ENCODE measurements around the gene GAB2.

Gene GAB2

DNA sequence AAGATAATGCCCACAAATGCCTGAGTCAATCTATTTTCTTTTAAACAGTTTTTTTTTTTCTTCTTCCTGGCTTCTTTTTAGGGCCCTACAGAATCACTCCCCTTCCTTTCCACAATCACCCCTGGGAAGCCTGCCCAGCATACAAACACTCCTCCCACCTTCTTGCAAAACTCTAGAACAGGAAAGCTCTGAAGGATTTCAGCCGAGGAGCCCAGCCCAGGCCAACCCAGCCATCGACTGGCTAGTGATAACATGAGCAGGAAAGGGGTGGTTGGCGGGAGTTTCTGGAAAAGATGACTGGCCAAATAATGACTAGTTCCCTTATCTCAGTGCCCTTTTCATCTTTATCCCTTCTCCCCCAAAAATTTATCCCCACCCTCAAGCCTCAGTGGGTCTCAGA is 160.7 kb downstream of the GAB2 start:
- H3K27ac ChIP-seq = no peak overlapping the region

DNA sequence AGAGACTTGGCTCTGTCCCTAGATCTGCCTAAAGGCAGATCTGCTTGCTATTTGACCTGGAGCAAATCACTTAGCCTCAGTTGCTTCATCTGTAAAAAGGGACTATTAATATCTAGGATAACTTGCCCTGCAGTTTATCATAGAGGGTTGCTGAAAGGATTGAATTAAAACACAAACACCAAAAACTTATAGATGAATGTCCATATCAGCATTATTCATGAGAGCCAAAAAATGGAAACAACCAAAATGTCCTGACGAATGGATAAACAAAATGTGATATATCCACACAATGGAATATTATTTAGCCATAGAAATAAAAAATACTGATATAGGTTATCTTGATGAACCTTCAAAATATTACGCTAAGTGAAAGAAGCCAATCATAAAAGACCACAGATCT is 161.7 kb downstream of the GAB2 start:
- no peak for TF ChIP-seq Cebpa-rat (IDR thresholded peaks at IDR 0.05)
- Histone ChIP-seq H4K20me1 (peaks cover 99% of the 10 kb centered on the region), H3K4me1 (no peaks in the 10 kb centered on the region), H3K4me3 (no peak overlapping the region), H3K36me3 (peaks cover 51% of the 10 kb centered on the region), H3K4me2 (no peak overlapping the region), H3K27me3 (no peaks in the 10 kb centered on the region), H3K9ac (no peak overlapping the region), H3K9me3 (no peaks in the 10 kb centered on the region), H3K27ac (no peak overlapping the region)

More for the DNA sequence above, 160.7 kb downstream of the GAB2 start:
- Histone ChIP-seq H3K36me3 (peaks cover 58% of the 10 kb centered on the region), H3K4me1 (no peaks in the 10 kb centered on the region), H3K4me3 (no peak overlapping the region), H3K9ac (no peak overlapping the region), H3K27me3 (no peaks in the 10 kb centered on the region), H3K9me3 (no peaks in the 10 kb centered on the region), H4K20me1 (peaks cover 99% of the 10 kb centered on the region), H3K4me2 (no peak overlapping the region)
- no peak for TF ChIP-seq Cebpa-rat (IDR thresholded peaks at IDR 0.05)

DNA sequence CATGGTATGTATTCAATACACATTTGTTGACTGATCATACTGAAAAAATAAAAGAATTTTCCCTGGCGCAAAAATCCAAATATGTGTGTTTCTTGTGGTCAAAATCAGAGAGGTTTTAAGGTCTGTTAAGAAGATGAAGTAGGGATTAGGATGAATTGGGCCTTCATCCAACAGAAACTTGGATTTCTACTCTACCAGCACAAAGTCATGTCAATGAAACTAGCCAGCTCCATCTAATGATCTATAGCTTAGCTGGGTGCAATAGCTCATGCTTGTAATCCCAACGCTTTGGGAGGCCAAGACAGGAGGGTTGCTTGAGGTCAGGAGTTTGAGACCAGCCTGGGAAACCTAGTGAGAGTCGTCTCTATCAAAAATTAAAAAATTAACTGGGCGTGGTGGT is 163.4 kb downstream of the GAB2 start:
- Histone ChIP-seq H3K4me2 (no peak overlapping the region), H3K27me3 (no peaks in the 10 kb centered on the region), H3K9ac (no peak overlapping the region), H3K27ac (no peak overlapping the region), H4K20me1 (peaks cover 94% of the 10 kb centered on the region), H3K4me3 (no peak overlapping the region), H3K9me3 (no peaks in the 10 kb centered on the region), H3K4me1 (no peaks in the 10 kb centered on the region), H3K36me3 (peaks cover 67% of the 10 kb centered on the region)
- no peak for TF ChIP-seq Cebpa-rat (IDR thresholded peaks at IDR 0.05)

DNA sequence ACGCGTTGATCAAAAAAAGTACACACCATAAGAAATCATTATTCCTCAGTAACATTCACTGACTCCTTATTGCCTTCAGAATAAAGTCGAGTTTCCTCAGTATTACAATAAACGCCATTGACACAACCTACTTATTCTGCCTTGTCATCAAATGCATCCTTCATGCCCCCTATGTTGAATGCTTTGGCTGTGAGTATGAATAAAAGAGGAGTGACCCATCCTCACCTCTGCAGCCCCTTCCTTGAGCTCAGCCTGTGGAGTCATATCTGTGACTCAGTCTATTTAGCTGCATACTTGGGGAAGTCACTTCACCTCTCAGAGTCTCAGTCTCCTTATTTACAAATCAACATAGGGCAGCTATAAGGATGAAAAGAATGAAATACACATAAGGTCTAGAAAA is 163.8 kb downstream of the GAB2 start:
- Histone ChIP-seq H3K4me2 (no peak overlapping the region), H3K27me3 (no peaks in the 10 kb centered on the region), H3K36me3 (peaks cover 72% of the 10 kb centered on the region), H3K27ac (no peak overlapping the region), H4K20me1 (peaks cover 89% of the 10 kb centered on the region), H3K4me3 (no peak overlapping the region), H3K9ac (no peak overlapping the region), H3K9me3 (no peaks in the 10 kb centered on the region), H3K4me1 (no peaks in the 10 kb centered on the region)
- TF ChIP-seq Cebpa-rat (IDR thresholded peaks at IDR 0.05) = no peak

DNA sequence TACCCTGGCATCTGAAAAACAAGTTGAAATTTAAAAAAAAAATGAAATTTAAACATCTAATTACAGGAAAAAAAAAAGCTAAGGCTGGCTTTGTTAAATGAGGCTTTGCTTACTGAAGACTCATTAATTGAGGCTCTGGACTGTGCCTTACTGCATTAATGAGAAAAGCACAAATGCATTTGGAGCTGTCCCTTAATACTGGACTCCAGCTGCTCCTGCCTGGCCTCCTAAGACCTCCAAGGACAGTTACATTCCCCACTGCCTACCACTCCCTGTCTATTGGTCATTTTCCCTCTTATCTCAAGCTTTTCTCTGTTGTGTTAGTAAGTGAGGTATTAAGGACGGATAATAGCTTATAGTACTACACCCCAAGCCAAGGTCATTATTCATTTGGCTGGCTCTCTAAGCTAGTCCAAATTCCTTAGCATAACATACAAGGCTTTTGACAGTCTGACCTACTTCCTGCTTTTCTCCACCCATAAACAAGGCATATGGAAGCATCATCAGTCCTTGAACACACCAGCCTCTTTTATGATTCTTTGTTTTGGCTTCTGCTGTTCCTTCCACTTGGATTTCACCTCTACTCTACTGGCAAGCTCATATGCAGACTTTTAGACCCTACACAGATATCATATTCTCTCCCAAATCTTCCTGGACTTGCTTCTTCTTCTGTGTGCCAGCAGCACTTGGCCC is 166.4 kb downstream of the GAB2 start:
- TF ChIP-seq Cebpa-rat (IDR thresholded peaks at IDR 0.05) = no peak
- Histone ChIP-seq H3K27me3 (no peaks in the 10 kb centered on the region), H3K9ac (no peak overlapping the region), H4K20me1 (peaks cover 63% of the 10 kb centered on the region), H3K4me3 (no peak overlapping the region), H3K27ac (no peak overlapping the region), H3K36me3 (peaks cover 78% of the 10 kb centered on the region), H3K4me1 (no peaks in the 10 kb centered on the region), H3K4me2 (no peak overlapping the region), H3K9me3 (peaks cover 8% of the 10 kb centered on the region)

DNA sequence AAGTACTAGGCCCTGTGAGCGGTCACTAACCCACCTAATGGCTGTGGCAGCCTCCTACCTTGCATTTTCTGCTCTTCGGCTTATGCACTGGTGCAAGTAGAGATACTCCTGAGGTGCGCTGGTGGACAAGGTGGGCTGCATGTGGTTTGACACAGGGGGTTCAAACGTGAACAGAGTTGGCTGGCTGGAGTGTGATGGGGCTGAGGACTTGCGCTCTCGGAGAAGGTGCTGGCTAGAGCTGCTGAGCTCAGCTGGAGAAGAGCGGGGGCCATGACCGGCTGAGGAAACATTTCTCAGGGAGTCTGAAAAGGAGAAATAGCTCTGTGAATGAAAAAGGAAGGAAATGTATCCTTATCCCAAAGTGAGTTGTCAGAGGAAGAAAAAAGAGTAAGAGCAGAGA is 167.5 kb downstream of the GAB2 start:
- Histone ChIP-seq H3K27me3 (no peaks in the 10 kb centered on the region), H3K4me3 (no peak overlapping the region), H3K4me2 (no peak overlapping the region), H3K9ac (no peak overlapping the region), H3K27ac (no peak overlapping the region), H4K20me1 (peaks cover 57% of the 10 kb centered on the region), H3K36me3 (peaks cover 77% of the 10 kb centered on the region), H3K9me3 (peaks cover 15% of the 10 kb centered on the region), H3K4me1 (no peaks in the 10 kb centered on the region)
- no peak for TF ChIP-seq Cebpa-rat (IDR thresholded peaks at IDR 0.05)

DNA sequence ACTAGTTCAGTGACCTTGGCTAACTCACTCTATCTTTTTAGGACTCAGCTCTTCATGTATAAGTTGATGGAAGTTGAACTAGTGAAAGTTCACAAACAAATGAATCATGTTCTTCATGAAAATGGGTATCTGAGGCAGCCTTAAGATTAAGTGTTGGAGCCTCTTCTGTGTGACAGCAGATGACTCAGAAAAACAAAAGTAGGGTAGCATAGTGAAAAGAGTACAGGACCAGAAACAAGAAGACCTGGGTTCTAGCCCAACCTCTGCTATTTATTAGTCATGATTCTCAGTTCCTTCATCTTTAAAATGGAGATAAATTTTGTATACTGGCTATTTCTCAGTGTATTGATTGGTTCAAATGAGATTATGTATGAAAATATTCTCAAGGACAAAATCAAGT is 168.7 kb downstream of the GAB2 start:
- H3K9me3 ChIP-seq = peaks cover 15% of the 10 kb centered on the region
- TF ChIP-seq Cebpa-rat (IDR thresholded peaks at IDR 0.05) = no peak
- H4K20me1 ChIP-seq = peaks cover 53% of the 10 kb centered on the region
- peaks cover 77% of the 10 kb centered on the region for H3K36me3 ChIP-seq
- H3K4me1 ChIP-seq = peaks cover 9% of the 10 kb centered on the region; the same call in 1 of the 2 replicates
- no peaks in the 10 kb centered on the region for H3K27me3 ChIP-seq
- no peak overlapping the region for H3K4me2 ChIP-seq
- H3K4me3 ChIP-seq = no peak overlapping the region
- no peak overlapping the region for H3K9ac ChIP-seq
- H3K27ac ChIP-seq = no peak overlapping the region

DNA sequence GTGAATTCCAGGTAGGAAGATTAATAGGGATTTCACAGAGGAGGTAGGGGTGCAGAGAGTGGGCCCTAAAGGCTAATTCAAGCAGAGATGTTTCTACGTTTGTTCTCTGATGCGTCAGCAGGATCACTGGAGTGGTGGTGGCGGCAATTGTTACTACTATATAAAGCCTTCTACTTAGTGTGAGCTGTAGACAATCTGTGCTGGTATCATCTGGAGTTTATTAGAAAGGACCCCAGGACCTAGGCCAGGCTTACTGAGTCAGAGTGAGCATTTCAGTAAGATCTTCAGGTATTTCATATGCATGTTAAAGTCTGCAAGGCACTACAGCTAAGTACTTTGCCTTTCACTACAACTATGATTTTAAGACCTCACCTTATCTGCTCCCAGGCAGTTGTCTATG is 169.4 kb downstream of the GAB2 start:
- no peaks in the 10 kb centered on the region for H3K27me3 ChIP-seq
- peaks cover 9% of the 10 kb centered on the region; the same call in 1 of the 2 replicates for H3K4me1 ChIP-seq
- H3K27ac ChIP-seq = no peak overlapping the region
- peaks cover 48% of the 10 kb centered on the region for H4K20me1 ChIP-seq
- H3K9ac ChIP-seq = no peak overlapping the region
- H3K36me3 ChIP-seq = peaks cover 78% of the 10 kb centered on the region
- no peak overlapping the region for H3K4me2 ChIP-seq
- no peak for TF ChIP-seq Cebpa-rat (IDR thresholded peaks at IDR 0.05)
- no peak overlapping the region for H3K4me3 ChIP-seq
- H3K9me3 ChIP-seq = peaks cover 20% of the 10 kb centered on the region

DNA sequence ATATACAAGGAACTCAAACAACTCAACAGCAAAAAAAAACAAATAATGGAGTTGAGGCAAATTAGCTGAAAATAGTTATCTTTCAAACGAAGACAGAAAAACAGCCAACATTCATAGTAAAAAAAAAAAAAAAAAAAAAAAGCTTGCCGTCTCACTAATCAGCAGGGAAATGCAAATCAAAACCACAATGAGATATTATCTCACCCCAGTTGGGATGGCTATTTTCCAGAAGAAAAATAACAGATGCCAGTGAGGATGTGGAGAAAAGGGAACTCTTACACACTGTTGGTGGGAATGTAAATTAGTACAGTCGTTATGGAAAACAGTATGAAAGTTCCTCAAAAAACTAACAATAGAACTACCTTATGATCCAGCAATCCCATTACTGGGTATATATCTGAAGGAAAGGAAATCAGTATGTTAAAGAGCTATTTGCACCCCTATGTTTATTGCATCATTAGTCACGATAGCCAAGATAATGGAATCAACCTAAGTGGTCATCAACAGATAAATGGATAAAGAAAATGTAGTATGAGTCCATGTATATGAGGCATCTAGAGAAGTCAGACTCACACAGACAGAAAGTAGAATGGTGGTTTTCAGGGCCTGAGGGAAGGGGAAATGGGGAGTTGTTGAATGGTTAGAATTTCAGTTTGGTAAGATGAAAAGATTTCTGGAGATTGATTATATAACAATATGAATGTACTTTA is 172.9 kb downstream of the GAB2 start:
- no peak overlapping the region for H3K4me2 ChIP-seq

DNA sequence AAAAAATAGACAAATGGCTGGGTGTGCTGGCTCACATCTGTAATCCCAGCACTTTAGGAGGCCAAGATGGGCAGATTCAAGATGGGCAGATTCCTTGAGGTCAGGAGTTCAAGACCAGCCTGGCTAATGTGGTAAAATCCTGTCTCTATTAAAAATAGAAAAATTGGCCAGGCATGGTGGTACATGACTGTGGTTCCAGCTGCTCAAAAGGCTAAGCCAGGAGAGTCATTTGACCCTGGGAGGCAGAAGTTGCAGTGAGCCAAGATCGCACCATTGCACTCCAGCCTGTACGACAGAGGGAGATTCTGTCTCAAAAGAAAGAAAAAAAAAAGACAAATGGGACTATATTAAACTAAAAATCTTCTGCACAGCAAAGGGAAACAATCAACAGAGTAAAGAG is 173.5 kb downstream of the GAB2 start:
- Histone ChIP-seq H3K4me2 (no peak overlapping the region), H3K4me3 (no peak overlapping the region), H3K9me3 (peaks cover 61% of the 10 kb centered on the region), H3K36me3 (peaks cover 87% of the 10 kb centered on the region), H4K20me1 (peaks cover 29% of the 10 kb centered on the region; the same call in 1 of the 2 replicates), H3K27ac (no peak overlapping the region), H3K9ac (no peak overlapping the region), H3K4me1 (peaks cover 9% of the 10 kb centered on the region; the same call in 1 of the 2 replicates), H3K27me3 (no peaks in the 10 kb centered on the region)
- TF ChIP-seq Cebpa-rat (IDR thresholded peaks at IDR 0.05) = no peak

More for the DNA sequence above, 172.9 kb downstream of the GAB2 start:
- Histone ChIP-seq H3K36me3 (peaks cover 87% of the 10 kb centered on the region), H3K9ac (no peak overlapping the region), H3K4me3 (no peak overlapping the region), H3K27me3 (no peaks in the 10 kb centered on the region), H4K20me1 (peaks cover 23% of the 10 kb centered on the region; the same call in 1 of the 2 replicates), H3K27ac (no peak overlapping the region), H3K9me3 (peaks cover 55% of the 10 kb centered on the region), H3K4me1 (peaks cover 9% of the 10 kb centered on the region; the same call in 1 of the 2 replicates)
- TF ChIP-seq Cebpa-rat (IDR thresholded peaks at IDR 0.05) = no peak

Data from BLaER1 (cell line).